ENCODE measurements around the gene AIFM2. TPM values are rescaled to one million over a fixed set of nuclear protein-coding genes. Genes with fewer than 3 reads are reported as not detected.
A peak's percentile ranks its signal among the peaks of the same experiment; 100 is the strongest.
"Not testable (repeated sequence)": the region's sequence is repeated elsewhere in the genome, so short reads cannot be mapped to it uniquely, and the experiment has no call there.

Gene AIFM2
- total RNA-seq, 1 experiment from 2014 or later: 7.0 TPM

DNA sequence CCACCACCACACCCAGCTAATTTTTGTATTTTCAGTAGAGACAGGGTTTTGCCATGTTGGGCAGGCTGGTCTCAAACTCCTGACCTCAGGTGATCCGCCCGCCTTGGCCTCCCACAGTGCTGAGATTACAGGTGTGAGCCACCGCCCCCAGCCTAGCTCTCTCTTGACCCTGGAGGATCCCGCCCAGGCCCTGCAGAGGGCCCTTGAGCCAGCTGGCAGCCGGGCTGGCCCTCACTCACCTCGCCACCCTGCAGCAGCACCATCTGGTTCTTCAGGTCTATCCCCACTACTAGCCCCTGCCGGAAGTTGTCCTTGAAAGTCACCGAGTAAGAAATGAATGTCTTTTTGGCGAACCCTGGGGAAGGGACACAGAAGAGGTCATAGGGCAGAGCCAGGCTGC is 9.5 kb downstream of the AIFM2 start:
- not testable (repeated sequence) for DNase-seq (ENCODE audit: low read depth)

DNA sequence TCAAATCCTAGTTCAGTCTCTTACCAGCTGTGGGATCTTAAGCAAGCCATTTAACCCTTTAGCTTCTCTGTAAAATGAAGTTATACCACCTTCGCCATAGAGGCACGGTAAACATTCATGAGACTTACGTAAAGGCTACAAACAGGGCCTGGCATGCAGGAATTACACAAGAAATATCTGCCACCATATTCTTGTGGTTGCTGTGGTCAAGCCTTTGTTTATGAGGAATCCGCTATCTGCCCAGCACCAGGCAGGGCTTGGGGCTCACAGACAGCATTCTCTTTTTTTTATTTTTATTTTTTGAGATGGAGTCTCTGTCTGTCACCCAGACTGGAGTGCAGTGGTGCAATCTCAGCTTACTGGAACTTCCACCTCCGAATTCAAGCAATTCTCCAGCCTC is 9.9 kb downstream of the AIFM2 start:
- no peak for DNase-seq (ENCODE audit: low read depth)

DNA sequence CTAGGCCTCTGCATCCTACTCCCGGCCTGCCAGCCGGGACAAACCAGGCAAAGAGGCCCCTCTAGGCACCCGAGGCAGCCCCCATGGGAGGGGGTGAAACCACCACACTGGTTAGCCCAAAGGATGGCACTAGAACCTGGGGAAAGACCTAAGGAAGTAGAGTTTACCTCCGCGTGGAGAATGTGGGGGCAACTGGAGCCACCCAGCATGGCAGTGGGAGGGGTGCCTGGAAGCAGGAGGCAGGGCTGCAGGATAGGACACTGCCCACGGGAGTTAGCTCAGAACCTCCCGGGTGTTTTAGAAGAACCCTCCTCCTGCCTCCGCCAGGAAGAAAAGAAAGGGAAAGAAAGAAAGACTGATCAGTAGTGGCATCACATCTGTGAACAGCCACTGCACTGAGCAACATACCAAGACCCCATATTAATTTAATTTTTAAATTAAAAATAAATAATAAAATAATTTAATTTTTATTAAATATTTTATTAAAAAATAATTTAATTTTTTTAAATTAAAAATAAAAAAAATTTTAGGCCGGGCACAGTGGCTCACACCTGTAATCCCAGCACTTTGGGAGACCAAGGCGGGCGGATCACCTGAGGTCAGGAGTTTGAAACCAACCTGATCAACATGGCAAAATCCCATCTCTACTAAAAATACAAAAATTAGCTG is 11.2 kb downstream of the AIFM2 start:
- DNase-seq (ENCODE audit: low read depth): no peak

DNA sequence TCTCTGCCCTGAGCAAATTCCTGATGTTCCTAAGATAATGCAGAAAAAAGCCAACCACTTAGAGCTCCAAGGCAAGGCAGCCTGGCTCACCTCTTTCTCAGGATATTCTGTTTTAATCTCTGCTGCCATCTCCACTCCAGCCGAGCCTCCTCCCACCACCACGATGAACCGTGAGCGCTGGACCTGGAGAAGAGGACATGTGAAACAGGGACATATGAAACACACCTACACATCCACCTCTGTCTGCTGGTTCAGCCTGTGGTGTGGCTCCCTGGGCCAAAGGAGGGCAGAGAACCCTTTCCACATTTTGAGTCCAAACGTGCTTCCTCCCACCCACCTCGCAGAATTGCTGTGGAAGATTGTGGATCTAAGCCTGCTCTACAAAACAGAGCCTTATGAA is 12.2 kb downstream of the AIFM2 start:
- no peak for DNase-seq (ENCODE audit: low read depth)

DNA sequence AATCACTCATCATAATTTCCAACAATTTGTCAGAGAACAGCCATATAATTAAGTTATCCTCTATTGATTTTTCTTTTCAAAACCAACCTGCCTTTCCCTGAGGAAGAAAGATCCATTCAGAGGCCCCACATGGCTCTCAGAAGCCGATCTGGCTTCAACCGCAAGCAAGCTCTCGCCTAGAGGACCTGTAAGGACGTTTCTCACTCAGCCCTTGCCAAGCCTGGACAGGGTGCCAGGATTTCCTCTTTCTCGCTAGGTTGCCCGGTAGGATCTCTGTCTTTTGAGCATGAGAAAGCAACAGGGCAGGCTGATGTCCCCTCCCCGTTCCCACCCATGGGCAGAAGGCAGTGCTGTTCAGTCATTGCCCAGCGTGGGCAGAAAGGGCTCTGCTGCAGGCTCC is 13.0 kb downstream of the AIFM2 start:
- no peak for DNase-seq (ENCODE audit: low read depth)

DNA sequence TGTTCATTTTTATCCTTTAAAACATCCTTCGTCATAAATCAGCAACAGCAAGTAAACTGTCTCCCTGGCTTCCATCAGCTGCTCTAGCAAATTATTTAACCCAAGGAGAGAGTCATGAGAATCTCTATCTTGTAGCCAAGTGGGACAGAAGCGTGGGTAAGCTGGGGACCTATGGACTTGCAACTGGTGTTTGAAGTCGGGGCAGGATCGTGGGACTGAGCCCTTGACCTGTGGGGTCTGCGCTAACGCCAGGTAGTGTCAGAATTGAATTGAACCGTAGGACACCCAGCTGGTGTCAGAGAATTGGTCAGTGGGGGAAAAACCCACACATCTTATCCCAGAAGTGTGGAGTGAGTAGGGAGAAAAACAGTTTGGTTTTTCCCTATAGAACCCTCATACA is 13.4 kb downstream of the AIFM2 start:
- DNase-seq (ENCODE audit: low read depth): no peak

DNA sequence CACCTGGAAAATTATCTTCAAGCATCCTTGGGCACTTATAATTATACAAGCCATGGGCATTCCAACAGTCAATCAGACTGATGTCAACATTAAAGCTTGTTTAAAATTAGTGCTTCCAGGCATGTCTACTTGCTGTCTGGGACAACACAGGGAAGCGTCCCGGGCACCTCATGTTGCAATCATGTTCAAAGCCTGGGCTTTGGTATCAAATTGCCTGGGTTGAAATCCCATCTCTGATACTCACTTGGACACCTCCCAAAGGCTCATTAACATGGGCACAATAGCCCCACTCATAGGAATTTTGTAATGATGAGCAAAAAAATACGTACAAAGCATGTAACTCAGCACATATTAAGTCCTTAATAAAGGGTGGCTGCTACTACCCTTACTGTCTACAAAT is 14.4 kb downstream of the AIFM2 start:
- no peak for DNase-seq (ENCODE audit: low read depth)

DNA sequence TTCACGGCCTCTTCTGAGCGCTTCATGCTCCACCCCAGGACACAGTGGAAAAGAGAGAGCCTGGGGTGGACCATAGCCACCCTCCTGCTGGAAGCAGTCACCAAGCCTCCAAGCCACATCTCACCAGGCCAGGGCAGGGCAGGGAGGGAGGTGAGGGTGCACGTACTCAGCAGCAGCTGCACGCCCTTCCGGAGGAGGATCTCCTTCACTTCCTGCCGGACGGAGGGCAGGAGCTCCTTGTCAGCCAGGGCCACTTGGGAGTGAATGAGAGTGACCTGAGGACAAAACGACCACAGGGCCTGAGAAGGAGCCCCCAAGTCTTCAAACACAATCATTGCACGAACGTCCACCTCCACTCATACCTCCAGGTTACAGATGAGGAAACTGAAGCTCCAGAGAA is 15.0 kb downstream of the AIFM2 start:
- DNase-seq (ENCODE audit: low read depth): no peak

DNA sequence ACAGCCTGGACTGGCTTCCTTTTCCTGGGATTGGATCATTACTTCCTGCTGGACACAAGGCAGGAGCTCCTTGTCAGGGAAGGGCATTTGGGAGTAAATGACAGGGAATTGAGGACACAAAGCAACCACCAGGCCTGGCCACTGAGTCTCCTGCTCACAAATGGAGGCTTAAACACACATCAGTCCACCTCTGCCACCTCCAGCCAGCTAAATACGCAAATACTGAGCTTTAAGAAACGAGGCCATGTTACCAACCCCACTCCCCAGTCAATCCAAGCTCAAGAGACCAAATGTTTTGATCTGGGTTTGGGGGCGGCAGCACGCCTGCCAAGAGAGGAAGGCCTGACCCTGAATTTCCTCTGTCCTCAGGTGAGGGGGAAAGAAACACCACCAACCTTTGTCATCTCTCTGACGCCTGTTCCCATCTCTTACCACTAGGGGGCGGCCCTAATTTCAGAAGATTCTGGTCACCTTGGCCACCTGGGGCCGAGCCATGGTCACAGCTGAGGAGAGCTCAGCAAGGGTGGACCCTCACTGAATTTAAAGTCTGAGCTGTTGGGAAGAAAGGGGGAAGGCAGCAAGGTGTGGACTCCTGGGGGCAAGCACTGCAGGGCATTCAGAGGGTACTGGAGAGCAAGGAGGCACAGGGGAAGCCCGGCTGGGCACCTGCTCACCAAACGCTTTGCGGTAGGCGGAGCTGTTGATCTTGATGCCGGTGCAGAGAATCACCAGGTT is 16.5 kb downstream of the AIFM2 start:
- peak; percentile 23 for DNase-seq (ENCODE audit: low read depth)

DNA sequence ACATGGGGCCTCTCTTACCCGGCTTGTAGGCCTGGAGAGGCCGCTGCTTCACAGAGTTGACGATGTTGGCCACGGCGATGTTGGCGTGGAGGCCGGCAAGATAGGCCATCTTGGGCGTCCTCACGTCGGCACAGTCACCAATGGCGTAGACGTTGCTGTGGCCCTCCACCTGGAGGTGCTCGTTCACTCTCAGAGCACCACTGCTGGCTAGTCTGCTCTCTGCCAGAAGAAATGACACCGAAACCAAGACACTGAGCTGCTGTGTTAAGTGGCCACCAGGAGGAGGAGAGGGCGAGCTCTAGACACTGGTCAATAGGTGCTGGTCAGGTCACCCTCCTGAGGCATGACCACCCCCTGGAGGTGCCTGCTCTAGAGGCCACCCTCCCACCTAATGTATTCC is 17.7 kb downstream of the AIFM2 start:
- no peak for DNase-seq (ENCODE audit: low read depth)

DNA sequence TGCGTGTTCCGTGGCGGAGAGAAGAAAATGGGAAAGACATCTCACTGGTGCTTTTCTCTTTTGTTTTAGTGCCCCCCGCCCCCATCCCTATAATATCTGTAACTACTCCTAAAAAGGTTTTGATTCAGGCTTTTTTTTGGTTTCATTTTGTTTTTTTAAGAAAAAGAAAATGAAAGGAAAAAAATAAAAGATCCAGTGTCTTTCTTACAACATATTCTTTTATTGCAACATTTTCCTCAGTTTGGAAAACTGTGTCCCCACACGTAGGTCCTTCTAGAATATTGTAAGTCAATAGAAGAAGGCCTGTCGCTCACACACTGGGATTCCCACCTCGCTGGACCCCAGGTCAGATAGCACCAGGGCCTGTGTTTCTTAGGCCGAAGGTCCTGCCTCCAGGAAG is 20.6 kb downstream of the AIFM2 start:
- no peak for DNase-seq (ENCODE audit: low read depth)

DNA sequence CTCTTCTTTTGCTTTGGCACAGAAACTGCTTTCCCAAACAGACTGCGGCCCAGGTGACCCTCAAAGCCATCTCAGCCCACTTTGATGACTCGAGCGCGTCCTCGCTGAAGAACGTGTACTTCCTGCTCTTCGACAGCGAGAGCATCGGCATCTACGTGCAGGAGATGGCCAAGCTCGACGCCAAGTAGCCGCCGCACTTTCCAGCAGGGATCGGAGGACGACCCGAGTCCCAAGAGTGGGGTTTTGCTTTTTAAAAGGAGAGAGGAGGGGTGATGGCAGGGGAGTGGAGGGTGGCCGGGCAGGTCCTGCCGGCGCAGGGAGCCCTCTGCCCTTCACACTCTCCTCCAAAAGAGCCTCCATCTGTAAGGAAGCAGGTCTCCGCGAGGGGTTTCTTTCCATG is 21.1 kb downstream of the AIFM2 start:
- no peak for DNase-seq (ENCODE audit: low read depth)

DNA sequence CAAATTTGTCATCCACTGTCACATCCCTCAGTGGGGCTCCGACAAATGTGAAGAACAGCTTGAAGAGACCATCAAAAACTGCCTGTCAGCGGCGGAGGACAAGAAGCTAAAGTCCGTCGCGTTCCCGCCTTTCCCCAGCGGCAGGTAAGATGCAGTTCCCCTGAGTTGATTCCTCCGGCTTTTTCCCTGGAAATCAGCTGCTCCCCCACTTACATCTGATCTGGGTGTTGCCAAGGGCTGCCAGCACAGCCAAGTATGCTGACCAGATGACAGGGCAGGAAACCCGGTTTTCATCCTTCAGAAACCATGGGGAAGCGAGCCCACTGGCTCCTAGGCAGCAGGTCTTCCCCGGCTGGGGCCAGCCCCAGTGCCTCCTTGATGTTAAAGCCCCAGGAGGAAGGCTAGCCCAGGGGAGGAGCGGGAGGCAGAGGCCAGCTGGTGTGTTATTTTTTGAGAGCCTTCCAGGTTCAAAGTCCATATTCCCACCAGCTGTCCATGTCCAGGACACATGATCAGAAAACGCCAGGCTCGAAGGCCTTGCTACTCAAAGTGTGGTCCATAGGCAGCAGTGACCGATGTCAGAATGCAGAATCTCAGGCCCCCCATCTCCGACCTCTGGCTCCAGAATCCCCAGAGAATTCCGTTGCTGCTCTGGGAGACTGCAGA is 23.4 kb downstream of the AIFM2 start:
- DNase-seq (ENCODE audit: low read depth): no peak

DNA sequence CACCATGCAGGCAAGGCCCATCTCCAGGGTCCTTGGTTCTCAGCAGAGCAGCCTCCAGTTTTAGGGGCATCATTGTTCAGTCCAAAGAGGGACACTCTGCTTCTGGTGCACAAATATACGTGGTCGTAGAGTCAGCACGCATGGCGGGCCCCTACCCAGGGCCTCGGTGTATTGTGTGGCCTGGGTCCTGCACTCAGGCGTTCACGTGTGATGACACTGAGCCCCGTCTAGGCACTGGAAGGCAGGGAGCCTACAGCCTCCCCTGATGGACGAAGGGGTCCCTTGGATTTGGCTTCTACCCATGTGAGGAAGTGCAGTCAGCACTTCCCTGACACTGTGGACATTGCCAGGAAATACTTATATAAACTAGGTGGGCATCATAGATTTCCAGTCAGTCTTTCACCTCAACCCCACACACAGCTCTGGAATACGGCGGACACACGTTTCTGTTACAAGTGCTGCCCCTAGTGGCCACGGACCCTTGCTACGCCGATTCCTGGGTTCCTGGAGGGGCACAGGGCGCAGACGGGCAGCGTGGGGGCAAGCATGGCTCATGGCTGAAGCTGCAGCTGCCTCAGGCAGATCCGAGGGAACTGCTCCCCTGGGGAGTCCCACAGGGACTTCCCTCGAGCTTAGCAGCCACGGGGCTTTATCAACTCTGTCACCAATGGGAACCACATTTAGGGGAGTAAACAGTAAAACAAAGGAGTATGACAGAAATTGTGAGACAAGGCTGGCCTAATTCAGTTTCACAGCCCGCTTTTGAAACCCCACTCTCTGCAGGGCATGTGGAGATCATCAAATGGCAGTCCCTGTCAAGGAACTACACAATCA is 25.4 kb downstream of the AIFM2 start:
- no peak for DNase-seq (ENCODE audit: low read depth)

DNA sequence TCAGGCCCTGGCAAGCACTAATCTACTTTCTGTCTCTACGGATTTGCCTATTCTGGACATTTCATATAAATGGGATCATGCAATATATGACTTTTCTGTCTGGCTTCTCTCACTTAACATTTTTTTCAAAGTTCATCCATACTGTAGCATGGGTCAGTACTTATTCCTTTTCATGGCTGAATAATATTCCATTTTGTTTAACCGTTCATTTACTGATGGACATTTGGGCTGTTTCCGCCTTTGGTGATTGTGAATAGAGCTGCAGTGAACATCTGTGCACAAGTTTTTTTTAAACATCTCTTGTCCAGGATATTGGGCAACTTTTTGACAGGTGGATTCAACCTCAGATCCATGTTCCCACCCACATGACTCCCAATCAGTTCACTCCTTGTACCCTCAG is 31.0 kb downstream of the AIFM2 start:
- DNase-seq (ENCODE audit: low read depth): no peak

DNA sequence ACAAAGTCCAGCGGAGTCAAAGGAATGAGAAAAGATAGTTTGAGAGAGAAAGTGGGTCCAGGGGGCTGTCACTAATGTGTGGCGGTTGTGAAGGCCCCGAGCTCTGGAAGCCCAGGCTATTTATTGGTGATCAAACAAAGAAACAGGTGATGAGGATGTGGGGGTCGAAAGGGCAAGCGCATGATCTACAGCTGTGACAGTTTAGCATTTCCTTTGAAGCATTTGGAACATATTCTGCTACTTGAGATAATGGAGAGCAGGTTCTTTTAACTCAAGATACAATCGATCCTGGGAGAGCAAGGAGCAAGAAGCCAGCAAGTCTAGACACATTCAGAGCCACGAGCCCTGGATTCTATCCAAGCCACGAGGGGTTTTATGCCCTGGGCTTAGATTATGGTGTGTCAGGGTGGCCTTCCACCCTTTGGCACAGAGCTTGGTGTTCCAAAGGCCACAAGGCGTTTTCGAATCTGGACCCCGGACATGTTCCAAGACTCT is 31.5 kb downstream of the AIFM2 start:
- DNase-seq (ENCODE audit: low read depth): not testable (repeated sequence)

DNA sequence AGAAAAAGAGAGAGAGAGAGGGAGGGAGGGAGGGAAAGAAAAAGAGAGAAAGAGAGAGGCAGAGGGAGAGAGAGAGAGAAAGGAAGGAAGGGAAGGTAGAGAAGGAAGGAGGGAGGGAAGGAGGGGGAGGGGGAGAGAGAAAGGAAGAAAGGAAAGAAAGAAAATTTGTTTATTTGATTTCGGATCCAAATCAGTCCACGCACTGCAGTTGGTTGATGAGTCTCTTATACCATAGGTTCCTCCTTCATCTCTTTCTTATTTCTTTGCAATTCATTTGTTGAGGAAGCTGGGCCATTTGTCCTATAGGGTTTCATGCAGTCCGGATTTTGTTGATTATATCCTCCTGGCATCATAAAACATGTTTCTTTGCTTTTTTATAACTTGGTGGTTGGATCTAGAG is 34.4 kb downstream of the AIFM2 start:
- no peak for DNase-seq (ENCODE audit: low read depth)

DNA sequence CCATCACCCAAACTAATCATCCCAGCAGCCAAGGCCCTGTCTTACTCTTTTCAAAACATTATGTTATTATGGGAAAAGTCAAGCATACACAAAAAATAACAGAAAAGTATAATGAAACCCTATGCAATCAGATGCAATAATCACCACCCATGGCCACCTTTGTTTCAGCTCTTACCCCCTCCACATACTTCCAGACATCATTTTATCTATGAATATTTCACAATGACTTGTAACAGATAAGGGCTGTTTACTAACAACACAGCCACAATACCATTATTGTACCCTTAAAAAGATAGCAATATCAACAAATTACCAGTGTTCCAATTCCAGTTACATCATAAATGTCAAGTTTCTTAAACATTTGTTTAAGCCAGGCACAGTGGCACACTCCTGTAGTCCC is 35.2 kb downstream of the AIFM2 start:
- no peak for DNase-seq (ENCODE audit: low read depth)

DNA sequence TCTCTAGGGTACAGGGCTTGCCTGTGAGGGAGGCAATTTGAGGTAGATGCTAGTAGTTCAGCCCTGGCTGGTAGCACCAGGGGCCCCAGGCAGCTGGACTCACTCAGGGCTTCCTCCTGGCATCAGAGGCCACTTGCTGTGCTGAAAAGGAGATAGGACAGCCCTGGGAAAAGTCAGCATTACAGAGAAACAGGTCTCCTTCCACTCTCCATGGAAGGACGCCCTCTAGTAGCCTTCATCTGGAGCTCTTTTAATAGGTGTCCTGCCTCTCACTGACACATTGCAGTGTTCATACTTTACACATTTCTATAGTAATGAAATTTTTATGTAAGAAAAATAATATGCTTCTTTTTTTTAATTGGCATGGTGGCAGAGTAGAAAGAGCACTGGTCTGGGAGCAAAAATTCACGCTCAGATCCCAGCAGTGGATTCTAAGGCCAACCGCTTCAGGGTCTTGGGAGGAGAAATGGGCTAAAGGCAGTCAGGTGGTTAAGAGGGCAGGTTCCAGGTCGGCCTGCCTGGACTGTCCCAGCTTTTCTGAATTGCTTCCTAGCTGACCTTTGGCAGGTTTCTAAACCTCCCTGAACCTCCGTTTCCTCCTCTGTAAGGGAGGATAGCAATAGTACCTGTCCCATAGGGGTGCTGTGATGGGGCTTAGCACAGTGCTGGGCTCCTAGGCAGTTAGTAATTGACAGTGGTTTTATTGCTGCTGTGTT is 35.8 kb downstream of the AIFM2 start:
- no peak for DNase-seq (ENCODE audit: low read depth)

DNA sequence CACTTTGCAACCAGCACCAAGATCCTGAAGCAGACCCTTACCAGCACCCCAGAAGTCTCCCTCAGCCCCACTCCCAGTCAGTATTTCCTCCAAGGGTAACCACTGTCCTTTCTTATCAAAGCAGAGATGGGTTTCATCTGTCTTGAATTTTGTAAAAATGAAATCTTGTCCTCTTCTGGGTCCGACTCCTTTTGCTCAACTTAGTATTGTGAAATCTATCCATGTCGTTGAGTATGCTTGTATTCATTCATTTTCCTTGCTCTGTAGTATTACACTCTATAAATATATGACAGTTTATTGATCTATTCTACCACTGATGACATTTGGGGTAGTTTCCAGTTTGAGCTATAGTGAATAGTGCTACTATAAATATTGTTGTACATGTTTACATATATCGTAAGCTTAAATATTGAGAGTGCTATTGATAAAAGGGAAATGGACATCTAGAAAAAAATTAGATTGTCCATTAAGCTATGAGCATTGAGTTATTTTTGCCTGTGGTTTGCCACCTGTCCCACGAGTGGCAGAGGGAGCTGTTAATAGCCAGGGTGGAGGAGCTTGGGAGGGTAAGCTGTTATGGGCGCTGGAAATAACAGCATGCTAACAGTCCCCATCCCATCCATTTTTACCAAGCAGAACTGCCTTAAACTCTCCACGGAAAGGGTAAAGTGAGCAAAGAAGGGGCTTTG is 36.5 kb downstream of the AIFM2 start:
- DNase-seq (ENCODE audit: low read depth): no peak

DNA sequence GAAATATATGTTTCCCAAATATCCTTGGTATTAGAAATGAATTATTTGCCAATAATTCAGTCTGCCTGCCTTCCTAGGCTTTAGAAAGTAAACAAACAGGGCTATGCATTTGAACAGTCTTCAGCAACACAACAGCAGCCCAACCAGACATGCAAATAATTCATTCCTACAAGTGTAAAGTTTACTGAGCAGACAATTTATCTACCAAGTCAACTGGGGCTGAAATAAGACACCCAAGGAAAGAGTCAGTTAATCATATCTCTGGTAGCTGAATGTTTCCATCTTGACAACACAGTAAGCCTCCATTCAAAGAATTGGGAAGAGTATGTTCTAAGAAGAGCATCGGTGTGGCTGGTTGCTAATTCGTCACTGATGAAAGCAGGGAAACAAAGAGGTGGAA is 38.4 kb downstream of the AIFM2 start:
- no peak for DNase-seq (ENCODE audit: low read depth)
